NCI-H2196 (cell line): ENCODE measurements around the gene AMN.

Experiments used
- DNase-seq: peaks from one replicate; lab custom pipeline; 2025; ENCODE audit not compliant: unreplicated experiment; lab: John Stamatoyannopoulos, UW

The AMN gene

DNA sequence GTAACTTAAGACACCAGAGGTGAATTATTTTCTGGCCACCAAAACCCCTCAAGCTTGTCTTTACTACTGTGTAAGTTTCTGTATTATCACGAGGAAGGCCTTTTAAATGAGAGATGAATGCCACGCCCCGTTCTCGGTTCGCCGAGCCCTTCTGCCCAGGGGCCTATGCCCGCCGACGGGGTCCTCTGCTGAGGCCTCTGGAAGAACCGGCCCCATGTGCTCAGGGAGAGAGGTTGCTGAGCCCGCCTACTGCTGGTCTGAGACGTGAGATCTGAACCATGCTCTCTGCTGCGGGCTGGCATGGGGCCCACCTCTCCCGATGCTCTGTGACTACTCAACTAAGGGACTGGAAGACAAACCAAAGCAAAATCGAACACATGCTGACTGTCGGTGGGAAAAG is 21.0 kb downstream of the AMN start:
- no peak for DNase-seq

DNA sequence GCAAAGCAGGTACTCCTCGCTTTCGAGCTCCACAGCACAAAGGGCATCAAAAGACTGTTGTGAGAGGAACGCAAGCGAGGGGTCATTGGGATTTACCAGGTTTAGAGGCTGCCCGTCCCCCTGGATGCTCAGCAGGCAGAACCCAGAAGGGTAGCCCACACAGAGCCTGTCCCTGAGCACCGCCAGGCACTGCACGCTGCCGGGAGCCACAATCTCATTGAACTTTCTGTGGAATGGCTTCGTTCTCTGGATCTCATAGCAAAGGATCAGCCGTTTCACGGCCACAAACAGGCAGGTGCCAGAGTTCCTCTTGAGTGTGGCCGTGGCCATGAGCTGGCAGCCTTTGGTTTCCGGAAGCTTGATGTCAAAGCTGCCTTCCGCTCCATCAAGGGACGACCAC is 21.5 kb downstream of the AMN start:
- DNase-seq = no peak

DNA sequence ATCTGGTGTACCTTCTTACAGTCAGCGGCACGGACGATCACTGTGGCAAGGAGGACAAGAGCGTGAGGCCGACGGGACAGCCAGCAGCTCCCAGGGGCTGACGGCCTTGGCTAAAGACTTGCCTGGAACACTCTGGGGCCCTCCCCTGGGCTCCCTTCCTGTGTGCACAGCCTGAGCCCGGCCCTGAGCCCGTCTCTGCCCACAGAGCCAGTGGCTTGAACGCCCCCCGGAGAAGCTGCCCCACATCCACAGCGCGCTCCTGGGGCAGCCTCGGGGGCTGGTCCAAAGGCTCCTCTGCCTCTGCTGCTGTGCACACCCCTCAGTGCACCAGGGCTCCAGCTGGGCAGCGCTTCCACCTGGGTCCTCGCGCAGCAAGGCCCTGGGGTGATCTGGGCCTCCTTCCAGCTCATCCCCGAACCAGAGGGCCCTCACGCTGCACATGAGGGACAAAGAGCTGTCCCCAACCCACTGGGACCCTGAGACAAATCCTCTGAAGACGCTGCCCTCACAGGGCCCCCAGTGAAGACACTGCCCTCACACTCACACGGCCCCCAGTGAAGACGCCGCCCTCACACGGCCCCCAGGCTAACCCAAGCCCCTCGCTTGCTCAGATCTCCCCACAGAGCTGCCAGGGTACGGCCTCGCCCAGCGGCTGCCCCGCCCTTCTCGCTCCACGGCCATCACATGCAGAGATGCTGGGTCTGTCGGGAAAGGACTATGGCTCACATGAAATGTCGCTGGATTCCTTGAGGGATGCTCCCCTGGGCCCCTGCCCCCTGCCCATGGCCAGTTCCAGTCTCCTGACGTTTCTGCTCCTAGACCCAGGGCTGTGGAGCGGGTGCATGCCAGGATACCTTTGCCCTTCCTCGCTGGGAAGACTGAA is 22.2 kb downstream of the AMN start:
- DNase-seq = no peak

DNA sequence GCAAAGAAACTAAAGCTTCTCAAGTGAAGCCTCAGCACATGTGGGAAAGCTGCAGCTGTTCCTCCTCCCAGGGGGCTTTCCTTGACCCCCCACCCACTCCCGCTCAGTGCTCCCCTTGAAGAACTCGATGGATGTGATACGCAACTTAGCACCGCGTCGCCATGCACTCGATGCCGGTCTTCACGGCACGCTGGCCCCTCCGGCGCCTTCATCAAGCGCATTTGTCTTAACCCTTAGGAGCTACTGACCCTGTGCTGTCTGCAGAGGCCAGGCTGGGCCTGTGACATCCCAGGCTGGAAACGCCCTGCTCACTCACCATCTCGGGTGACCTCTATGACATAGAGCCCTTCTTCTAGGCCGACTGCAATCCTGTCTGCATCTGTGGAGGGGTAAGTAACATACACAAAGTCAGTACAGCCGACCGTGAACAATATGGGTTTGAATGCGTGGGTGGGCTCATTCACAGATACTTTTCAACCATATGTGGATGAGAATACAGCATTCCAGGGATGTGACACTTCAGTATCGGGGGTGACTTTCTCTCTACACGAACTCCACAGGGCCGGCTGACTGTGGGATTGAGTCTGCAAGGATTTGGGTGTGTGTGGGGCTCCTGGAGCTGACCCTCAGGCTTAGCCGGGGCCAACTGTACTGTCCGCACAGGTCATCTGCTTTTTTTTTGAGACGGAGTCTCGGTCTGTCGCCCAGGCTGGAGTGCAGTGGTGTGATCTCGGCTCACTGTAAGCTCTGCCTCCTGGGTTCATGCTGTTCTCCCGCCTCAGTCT is 23.1 kb downstream of the AMN start:
- DNase-seq = no peak

DNA sequence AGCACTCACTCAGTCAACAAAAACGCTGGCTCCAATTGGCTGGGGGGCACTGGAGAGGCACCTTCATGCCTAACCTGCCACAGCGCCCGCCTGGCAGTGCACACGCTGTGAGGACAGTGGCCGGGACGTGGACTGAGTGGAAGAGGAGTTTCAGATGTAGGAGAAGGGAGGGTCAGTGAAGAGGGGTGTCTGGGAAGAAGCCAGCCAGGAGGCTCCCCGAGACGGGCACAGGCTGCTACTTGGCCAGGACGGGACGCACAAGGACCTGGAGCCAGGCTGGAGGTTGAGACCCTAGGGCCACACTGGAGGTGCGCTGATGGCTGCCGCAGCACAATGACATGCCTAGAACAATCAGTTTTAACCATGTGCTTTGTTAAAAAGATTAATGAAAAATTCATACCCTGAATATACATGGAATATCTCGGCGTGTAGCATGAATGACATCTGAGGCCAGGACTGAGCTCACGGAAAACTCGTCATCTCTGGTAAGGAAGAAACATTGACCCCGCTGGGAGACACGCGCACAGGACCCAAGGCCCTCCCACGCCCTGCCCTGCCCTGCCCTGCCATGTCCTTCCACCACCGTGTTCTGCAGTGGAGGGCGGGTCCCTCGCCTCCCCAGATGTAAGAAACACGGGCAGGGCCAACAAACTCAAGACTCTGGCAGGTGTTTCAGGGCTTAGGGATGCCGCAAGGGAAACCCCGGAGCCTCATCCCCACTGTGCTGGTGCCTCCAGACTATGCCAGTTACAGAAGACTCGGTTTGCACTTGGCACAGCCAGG is 25.0 kb downstream of the AMN start:
- DNase-seq = no peak

DNA sequence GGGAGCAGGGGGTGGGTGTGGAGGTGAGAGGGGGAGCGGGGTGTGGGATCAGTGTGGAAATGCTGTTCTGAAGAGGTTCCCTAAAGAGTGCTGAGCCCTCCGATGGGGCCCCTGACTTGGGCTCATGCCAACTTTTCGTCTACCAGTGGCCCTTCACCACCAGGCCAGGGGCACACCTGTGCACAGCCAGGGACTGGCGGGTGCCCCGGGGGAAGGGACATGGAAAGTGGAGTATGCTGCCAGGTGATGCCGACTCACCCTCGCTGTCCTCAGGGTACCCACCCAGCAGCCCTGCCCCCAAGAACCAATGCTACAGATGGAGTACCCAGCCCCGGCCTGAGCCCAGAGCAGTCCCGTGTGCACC is 26.2 kb downstream of the AMN start:
- DNase-seq = no peak

DNA sequence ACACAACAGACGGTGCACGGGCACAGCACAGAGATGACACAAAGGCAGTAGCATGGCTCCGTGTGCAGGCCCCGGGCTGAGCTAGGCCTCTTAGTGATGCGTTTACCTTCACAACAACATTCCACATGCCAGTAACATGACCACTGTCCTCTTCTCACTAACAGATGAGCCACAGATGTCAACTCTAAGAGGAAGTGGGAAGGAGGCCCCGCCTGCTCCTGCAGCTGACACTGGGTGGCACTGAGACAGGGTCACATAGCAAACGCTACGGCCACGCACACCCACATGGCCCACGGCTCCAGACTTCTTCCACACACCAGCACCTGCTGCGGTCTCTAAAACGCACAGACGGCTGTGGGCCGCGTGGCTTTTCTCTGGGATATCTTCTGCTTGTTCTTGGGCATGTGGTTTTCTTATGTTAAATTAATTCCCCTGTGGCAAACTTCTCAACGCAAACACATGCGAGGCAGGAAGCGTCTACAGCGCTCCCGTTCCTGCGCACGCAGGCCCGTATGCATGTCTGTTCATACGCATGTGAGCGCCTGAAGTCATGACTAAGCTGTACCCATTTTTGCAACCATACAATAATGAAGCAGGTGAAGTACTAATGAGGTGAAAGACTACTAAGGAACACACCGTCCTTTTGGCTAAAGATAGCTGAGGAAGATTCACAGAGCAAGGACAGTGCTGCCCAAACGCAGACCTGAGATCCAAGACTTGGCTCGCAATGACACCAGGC is 26.8 kb downstream of the AMN start:
- DNase-seq = no peak

DNA sequence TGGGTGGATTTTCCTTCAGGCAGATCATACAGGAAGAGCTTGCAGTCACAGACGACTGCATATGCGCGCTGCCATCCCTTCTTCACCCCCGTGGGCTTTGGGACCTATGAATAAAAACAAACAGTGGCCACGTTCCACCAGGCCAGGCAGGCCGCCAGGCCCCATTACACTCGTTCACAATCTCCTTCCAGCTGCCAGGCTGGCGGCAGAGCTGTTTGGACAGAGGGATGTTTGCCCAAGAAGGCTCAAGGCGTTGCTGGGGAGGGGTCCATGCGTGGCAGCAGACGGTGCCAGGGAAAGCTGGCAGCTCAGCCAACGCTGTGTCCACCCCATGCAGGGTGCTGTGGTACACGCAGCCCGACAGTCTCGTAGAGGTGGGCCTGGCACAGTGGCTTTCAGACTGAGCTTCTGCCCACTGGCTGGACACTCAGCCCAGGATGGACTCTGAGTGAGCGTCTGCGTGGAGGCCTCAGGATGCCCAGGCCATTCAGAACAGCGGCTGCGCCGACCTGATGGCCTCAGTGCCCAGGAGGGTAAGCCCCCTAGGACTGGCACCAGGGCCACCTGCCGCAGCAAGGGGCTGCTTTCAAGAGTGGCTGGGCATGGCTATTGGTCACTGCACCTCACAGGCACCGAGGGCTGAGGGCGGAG is 27.5 kb downstream of the AMN start:
- DNase-seq = peak; percentile 43

DNA sequence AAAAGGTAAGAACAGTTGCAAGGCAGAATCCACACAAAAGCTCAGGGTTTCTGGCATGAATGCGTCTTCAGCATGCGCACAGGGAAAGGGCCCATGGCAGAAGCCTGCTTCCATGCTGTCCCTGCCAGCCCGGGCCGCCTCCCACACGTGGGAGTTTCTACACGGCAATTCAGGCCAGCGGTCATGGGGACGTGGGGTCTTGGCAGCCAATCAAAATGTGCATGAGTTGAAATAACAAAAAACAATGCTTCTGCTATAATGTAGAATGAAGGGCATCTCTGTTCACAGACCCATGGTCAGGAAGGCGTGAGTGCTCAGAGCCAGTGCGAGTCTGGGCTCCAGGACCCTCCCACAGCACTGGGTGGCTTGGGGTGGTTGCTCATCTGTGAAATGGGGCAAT is 28.6 kb downstream of the AMN start:
- DNase-seq = no peak

DNA sequence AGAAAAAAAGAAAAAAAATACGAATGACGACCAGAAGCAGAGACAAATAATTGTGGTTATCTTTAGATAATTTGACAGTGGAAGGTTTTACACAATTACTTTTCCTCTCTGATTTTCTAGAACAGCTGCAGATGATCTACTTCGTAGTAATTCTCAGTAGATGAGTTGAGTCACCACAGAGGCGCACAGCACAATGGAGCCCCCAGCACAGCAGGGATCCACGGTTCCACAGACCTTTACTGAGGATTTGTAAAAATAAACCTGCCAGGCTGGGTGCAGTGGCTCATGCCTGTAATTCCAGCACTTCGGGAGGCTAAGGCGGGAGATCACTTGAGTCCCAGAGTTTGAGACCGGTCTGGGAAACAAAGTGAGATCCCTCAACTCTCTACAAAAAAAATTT is 29.3 kb downstream of the AMN start:
- no peak for DNase-seq

DNA sequence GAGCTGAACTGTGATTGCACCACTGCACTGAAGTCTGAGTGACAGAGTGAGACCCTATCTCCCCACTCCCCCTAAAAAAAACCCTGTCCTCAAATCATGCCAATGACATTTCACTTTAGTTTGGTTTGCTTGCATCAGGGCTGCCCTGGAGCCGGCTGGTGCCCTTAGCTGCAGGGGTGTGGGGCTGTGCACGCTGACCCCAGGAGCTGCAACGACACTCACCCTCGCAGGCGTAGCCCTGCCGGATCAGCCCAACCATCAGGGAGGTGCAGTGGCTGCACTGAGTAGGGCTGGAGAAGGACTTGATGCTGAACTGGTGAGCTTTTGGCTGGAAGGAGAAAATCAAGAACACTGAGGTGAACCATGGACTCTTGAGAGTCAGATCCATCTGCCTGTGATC is 29.8 kb downstream of the AMN start:
- no peak for DNase-seq

DNA sequence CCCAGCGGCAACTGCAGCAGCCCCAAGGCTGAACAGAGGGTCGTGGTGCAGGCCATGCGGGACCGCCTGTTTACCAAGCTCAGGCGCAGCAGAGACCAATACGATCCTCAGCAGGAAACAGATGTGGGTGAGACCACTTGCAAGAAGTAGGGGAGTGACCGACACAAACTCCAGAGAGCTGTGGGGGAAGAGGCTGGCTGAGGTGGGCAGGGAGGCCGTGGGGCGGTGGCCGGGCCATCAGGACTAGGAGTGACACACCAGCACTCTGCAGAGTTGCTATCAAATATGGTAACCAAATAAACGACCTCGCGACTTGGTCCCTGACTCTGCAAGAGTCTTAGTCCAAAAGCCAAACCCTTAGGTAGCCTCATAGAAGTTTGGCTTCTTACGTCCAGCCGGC is 30.6 kb downstream of the AMN start:
- no peak for DNase-seq

DNA sequence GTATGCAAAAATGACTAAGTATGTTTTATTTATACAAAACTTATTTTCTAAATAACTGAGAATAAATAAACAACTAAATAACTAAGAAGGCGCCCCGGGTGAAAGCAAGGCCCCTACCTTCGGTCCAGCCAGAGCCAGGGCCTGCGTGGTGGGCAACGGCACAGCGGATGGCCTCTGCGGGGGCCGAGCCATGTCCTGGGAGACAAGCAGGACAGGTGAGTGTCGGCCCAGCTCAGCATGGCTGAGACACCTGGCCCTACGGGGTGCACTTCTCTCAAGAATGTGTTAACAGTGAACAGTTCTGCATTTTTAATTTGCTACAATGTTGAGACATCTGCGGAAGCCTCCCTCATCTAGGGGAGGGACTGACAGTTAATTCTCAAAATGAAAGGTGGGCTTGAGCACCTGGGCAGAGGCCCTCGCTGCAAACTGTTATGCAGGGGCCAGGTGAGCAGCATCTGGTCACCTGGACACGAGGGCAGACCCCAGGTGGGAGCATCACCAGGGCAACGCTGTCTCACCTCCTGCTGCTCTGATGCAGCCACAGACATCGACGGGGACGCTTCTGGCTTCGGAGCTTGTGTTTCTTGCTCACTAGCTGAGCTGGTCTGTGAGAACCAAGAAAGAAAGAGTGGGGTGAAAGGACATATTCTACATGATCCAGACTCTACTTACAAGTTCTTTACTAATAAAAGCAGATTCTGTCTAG is 31.8 kb downstream of the AMN start:
- DNase-seq = no peak

DNA sequence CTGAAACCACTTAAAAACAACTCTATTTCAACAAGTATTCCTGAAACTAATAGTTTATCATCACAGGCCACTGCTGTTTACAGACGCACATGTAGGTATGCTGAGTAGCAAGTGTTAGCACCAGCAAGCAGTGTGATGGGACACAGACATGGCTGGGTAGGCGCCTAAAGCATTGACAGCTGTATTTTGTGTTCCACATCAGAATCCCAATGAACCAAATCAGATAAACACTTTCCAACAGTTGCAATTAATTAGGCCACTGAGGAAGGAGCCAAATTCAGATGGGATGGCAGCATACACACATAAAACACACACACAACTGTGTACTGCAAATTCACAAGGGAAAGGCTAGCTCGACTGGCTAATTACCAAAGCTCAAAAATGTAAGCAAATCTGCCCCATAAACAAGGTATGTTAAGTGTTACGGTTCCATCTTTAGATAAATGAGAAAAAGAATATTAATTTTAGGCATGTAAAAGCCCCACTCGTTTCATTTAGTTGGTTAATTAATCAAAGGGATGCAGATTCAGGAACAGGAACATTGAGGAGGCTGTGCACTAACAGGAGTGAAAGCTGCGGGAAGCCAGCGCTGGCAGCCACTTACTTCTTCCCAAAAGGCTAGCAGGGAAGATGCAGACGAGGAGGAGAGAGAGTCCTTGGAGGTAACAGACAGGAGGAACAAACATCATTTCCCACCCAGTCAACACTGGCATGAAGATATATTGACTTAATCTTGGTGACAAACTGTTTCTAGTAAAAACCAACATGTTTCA is 33.4 kb downstream of the AMN start:
- no peak for DNase-seq

DNA sequence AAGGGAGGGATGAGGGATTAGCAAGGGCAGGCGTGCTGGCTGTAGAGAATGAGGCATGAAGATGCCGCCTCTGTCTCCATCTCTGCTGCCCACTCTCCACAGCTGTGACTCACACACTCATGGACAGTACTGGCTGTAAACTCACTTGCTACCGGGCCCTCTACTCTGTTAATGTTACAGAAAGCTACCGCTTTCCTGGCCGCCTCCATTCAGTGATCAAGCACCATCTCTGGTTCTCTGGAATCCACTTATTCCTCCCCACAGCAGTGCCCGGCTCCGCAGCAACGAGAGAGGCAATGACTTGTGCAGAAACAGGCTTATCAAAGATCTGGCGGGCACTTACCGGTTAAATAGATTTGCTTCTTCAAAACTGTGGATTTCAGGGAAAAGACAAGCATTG is 34.8 kb downstream of the AMN start:
- no peak for DNase-seq

DNA sequence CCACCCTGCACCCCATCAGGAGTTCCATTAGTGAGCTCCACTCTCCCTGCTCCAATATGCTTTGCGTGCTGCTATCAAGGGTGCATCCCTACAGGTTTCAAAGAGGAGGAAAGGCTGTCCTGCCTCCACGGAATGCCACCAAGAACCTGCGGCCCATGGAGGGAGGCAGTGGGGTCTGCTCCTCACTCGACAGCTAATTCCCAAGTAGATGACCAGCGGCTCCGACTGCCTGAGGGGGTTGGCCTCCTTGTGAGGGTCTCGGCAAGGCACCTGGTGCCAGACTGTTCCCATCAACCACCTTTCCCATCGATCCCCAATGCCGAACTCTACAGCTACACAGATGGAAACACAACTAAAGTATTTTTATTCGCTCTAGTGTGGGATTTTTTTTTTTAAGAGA is 36.0 kb downstream of the AMN start:
- DNase-seq = no peak

DNA sequence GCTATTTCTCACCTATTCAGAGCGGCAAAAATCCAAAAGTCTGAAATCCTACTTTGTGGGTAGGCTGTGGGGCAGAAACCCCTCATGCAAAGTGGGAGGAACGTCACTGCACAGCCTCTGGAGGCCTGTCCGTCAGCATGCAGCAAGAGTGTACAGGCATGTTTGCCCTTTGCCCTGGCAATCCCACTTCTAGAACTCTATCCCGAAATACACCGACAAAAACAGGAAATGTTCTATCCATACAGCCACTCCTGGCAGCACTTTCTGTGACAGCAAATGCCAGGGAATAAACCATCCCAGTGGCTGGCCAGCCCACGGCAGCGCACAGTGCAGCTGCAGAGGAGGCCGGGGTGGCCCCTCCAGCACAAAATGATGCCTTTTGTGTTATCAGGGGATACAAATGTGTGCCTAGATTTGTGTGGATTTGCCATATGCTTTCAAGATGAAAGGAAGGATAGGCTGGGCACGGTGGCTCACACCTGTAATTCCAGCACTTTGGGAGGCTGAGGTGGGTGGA is 39.7 kb downstream of the AMN start:
- DNase-seq = no peak

DNA sequence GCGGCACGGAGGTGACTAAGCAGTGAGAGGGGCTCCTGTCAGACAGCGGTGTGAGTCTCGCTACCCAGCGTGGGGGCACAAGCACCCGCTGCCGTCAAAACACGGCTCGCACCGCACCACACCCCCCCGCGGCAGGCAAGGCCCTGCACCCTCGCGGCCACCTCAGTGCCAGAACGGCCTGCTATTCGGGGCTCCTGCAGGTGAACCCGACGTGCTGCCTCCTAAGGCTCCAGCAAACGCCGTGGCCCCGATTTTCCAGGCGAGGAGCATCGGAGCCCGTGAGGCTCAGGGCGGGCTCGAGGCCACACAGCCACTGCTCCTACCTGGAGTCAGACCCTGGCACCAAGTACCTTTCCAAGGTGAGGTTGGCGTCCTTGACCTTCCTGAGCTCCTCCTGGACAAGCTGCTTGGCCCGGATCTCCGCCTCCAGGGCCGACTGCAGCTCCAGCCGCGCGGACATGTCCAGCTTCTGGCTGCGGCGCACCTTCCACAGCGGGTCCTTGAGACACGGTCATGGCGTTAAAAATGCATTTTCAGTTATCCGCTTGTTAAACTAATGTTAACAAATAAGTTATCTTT is 41.8 kb downstream of the AMN start:
- no peak for DNase-seq

DNA sequence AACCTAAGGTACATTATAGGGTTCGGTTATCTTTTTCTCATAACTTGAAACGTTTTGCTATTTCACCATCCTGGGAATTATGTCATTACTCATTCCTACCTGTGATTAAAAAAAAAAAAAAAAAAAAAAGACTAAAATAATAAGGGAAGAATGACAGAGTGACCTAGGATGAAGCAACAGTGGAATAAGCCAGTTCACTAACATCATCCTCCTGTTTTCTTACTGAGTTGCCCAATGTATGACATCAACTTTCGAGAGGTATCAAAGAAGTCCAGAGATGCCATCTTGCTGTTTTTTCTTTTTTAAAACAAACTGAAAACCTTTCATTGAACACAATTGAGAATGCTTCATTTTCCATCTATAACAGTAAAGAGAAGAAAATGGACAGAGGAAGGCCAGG is 42.8 kb downstream of the AMN start:
- no peak for DNase-seq
